Left renal cortex interstitium (tissue), 4 donors: Measurements from ENCODE around the gene EEPD1. TPM values are rescaled to one million over a fixed set of nuclear protein-coding genes. Genes with fewer than 3 reads are reported as not detected.

Experiments
- DNase-seq, 4 donors: peaks; one replicate each; pipeline ENCODE4 v3.0.0-alpha.2; 2013; ENCODE audit warnings: low read depth in 4 of 4, low spot score in 2 of 4, missing footprints in 1 of 4
- polyA plus RNA-seq, 4 donors: library from polyadenylated mRNA; unstranded; fragments of 120-200 nt; gene quantifications; one replicate each; pipeline ENCODE4 v1.2.1, GENCODE V29; 2013; ENCODE audit not compliant: insufficient read length in 4 of 4

Gene EEPD1
- polyA plus RNA-seq, 4 donors, result 6.7 to 7.5 (median 7.3) TPM

DNA sequence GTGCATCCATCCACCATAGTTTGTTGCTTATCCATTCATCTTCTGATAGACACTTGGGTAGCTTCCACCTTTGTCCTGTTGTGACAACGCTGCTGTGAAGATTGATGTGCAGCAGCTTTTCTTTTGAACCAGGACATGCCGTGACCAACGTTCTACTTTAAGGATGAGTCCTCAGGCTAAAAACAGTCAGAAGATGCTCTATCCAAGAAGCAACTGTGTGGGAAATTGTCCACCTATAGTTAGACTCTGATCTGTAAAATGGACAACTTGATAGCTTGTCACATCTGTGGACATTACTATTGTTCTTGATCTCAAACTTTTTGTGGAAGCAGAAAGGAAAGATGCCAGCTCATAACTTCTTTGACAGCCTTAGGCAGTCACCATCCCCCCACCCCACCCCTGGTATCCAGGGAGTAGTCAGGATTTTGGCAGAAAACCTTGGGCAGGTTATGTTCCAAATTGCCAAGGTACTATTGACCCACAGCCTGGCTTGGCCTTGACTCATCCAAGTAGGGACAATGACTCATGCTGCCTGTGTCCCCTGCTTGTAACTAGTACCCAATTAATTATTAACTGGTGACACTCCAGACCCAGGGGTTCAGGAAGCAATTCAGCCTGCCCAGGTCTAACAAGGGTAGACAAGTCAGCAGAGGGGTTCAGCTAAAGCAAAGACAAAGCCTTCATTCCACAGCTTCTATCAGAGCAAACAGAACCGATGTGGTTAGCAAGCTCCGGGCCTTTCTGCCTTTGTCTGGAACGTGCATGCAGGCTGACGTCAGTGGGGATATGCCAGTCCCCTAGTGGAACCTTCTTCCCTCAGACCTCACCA is 137.0 kb downstream of the EEPD1 start:
- DNase-seq, result no peak

DNA sequence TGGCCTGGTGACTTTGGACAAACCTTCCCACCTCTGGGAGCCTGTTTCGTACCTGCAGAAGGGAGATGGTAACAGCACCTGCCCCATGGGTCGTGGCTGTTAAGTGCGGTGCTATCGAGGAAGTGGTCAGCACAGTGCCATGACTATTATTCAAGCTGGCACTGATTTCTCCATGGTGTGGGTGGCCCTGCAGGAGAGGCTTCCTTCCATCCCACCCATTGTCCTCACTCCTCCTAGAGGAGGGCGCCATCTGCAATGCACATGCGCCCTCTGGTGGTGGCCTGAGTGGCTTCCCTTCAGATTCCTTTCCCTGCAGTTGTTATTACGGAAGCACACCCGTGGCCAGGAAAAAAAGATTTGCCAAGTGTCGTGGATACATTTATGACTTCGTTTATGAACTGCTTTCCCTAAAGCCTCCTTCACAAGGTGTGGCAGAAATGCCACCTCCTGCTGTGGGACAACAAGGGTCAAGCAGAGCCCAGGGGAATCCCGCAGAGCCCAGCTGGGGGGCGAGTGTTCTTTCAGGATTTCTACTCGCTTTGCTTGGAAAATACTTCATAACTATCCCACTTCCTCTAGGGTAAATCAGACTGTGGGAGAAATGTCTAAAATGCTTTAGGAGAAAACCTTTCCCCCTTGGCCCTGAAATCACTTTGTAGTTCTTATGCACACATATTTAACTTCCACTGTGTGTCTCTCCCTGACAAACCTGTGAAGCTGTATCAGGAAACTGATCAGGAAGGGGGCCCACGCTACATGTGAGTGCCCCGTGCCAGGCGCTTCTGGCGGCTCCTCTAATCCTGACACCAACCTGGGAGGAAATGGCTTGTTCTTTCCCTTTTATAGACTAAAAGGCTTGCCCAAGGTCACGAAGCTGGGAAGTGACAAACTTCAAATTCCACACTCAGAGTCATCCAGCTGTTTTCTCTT is 138.6 kb downstream of the EEPD1 start:
- peak in 3 of 4 donors; percentile 70 to 81 (median 80) for DNase-seq

DNA sequence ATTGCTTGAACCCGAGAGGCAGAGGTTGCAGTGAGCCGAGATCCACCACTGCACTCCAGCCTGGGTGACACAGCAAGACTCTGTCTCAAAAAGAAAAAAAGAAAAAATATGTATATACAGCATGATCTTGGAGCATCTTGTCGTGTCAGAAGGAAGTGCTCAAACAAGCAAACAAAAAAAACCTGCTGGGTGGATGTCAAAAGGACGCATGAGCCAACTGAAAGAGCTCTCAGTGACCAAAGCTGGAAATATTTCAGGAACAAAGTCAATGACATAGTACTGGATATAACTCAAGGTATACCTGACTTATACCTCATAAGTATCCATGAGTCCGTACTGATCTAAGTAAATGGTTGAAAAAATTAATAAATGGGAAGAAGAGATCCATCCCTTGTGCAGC is 142.0 kb downstream of the EEPD1 start:
- DNase-seq, result no peak

- no peak for DNase-seq
Observed at GRCh38 chr7:36296284-36296683, 143.2 kb downstream of the EEPD1 start.

DNA sequence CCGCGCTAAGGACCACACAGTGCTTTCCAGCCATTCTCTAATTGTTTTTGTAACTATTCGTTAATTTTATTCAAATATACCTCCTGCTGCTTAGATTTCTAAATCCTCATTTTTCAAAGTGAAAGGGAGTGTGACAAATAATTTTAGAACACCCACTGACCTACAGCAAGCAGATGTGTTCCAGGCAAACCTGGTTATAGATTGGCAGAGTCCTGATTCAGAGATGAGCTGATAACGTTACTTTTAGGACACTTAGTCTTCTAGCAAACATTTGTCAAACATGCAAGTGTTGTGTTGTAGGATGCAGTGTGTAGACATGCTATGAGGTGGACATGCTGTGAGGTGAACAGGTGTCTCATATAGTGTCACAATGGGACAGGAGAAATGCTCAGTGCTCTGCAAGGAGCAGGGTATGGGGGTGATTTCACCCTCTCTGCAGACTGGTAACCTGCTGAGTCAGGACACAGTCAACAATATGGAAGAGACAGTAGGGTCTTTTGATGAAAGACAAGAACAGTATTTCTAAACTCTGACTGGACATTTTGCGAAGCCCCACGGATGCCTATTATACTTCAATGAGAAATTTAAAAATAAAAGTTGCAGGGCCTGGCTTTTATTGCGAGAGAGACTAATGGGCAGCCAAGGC is 144.4 kb downstream of the EEPD1 start:
- DNase-seq, result no peak

GRCh38 chr7:36298106-36298505 is 145.1 kb downstream of the EEPD1 start:
- no peak for DNase-seq

- DNase-seq, result no peak
Observed at GRCh38 chr7:36299223-36299774, 146.2 kb downstream of the EEPD1 start.

- no peak for DNase-seq
Observed at GRCh38 chr7:36299823-36300341, 146.8 kb downstream of the EEPD1 start.

GRCh38 chr7:36300696-36301350 is 147.8 kb downstream of the EEPD1 start:
- DNase-seq, result no peak

GRCh38 chr7:36301914-36302771 is 149.1 kb downstream of the EEPD1 start:
- DNase-seq, result no peak

DNA sequence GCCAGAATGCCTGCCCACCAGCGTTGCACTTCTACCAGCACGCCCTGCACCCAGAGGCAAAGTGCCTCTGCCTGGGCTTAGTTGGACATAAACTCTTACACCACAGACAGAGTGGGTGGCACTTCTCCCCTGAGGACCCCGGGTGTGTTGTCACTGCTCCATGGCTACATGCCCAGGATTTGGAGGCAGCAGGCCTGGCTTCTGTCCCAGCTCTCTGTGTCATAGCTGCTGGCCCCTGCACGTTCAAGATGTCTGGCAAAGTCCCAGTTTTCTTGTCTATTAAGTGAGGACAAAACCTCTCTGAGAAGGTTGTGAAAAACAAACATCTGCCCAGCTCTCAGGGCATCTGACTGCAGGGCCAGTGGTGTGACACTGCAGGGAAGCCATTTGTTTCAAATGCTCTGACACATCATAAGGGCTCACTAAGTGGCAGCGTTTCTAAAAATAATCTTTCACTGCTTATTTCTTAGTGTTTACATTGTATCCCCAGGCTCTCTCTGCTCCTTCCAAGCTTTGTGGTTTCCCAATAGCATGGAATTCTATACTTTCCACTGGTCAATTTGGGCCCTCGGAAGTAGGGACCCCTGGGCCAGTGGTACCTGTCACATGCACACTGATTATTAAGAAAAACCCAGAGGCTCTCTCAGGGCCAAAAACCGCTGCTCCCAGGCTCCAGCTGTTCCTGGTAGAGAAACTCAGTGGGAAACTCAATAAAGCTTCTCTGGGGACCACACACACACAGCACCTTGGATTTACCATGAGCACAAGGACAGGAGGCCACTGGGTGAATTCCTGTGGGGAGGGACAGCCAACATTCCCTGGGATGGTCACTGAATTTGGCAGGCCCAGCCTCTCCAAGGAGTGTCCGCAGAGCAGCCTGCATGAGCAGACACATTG is 150.4 kb downstream of the EEPD1 start:
- peak in 1 of 4 donors; percentile 48 for DNase-seq

- no peak for DNase-seq
Observed at GRCh38 chr7:36304099-36304425, 151.0 kb downstream of the EEPD1 start.

- DNase-seq, result no peak
Observed at GRCh38 chr7:36305226-36305625, 152.2 kb downstream of the EEPD1 start.

GRCh38 chr7:36305648-36306047 is 152.6 kb downstream of the EEPD1 start:
- DNase-seq, result no peak

GRCh38 chr7:36306222-36306621 is 153.2 kb downstream of the EEPD1 start:
- no peak for DNase-seq

- DNase-seq, result no peak
Observed at GRCh38 chr7:36306722-36307121, 153.7 kb downstream of the EEPD1 start.

DNA sequence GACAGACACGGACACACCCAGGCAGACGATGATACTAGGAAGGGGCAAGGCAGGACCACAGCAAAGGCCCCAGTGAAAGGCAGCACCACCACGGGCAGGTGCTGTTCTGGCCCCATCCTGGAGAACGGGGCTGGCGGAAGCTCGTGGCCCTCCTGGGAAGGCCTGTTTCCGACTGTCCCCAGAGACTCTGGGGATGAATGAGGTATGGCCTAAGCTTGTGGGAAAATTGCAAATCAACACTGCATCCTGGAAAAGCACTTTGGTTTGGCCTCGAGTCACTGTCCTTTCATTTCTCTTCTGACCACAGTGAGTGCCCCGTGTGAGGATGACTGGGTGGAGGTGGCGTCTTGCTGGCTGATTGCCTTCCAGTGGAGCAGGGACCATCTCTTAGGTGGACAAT is 155.0 kb downstream of the EEPD1 start:
- no peak for DNase-seq

- DNase-seq, result no peak
Observed at GRCh38 chr7:36309301-36309700, 156.2 kb downstream of the EEPD1 start.
